ENCODE data around the gene ABHD10.

ABHD10 gene

GRCh38 chr3:111980716-111981456 is 2.1 kb downstream of the ABHD10 start:
- no peak for DNase-seq (ENCODE audit: low read depth)
- H3K4me3 ChIP-seq (ENCODE audit: low read depth, low read length) = no peak overlapping the region
- TF ChIP-seq, protein P1, sequence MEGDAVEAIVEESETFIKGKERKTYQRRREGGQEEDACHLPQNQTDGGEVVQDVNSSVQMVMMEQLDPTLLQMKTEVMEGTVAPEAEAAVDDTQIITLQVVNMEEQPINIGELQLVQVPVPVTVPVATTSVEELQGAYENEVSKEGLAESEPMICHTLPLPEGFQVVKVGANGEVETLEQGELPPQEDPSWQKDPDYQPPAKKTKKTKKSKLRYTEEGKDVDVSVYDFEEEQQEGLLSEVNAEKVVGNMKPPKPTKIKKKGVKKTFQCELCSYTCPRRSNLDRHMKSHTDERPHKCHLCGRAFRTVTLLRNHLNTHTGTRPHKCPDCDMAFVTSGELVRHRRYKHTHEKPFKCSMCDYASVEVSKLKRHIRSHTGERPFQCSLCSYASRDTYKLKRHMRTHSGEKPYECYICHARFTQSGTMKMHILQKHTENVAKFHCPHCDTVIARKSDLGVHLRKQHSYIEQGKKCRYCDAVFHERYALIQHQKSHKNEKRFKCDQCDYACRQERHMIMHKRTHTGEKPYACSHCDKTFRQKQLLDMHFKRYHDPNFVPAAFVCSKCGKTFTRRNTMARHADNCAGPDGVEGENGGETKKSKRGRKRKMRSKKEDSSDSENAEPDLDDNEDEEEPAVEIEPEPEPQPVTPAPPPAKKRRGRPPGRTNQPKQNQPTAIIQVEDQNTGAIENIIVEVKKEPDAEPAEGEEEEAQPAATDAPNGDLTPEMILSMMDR (IDR thresholded peaks at IDR 0.05; ENCODE audit: insufficient read depth, low read depth, low read length, missing control alignments) = no peak

GRCh38 chr3:111981457-111981763 is 2.6 kb downstream of the ABHD10 start:
- no peak overlapping the region for H3K4me3 ChIP-seq (ENCODE audit: low read depth, low read length)
- TF ChIP-seq, protein P1 (IDR thresholded peaks at IDR 0.05; ENCODE audit: insufficient read depth, low read depth, low read length, missing control alignments) = no peak
- DNase-seq (ENCODE audit: low read depth) = no peak

DNA sequence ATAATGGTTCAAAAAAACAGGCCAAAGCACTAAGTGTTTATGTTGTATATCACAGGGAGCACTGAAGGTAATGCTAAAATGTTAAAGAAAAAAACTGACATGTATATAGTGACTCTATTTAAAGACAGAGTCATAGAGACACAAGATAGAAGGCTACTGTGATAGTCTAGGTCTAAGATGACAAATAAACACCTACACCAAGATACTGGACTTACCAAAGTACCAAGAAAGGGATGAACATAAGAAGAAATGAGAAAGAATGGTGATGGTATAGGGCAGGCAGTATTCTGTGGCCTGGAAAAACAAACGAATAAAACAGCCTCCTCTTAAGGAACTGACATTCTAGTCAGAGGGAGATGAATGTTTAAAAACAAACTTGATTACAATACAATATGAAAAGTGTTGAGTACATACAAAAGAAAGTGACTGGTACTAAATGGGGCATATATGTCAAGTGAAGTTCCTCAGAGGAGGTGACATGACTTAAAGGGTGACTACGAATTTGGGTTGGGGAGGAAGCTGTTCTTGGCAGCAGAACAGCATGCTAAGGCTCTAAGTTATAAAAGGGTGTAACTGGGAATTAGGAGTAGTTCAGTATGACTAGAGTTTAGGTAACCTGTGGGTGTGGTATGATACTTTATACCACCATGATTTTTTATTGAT is 5.9 kb downstream of the ABHD10 start:
- TF ChIP-seq, protein P1 (IDR thresholded peaks at IDR 0.05; ENCODE audit: insufficient read depth, low read depth, low read length, missing control alignments) = no peak
- no peak overlapping the region for H3K4me3 ChIP-seq (ENCODE audit: low read depth, low read length)
- no peak for DNase-seq (ENCODE audit: low read depth)

GRCh38 chr3:111986800-111987199 is 8.0 kb downstream of the ABHD10 start:
- TF ChIP-seq, protein P1 (IDR thresholded peaks at IDR 0.05; ENCODE audit: insufficient read depth, low read depth, low read length, missing control alignments) = no peak
- no peak for DNase-seq (ENCODE audit: low read depth)
- no peak overlapping the region for H3K4me3 ChIP-seq (ENCODE audit: low read depth, low read length)

GRCh38 chr3:111989061-111989678 is 10.3 kb downstream of the ABHD10 start:
- no peak overlapping the region for H3K4me3 ChIP-seq (ENCODE audit: low read depth, low read length)
- TF ChIP-seq, protein P1 (IDR thresholded peaks at IDR 0.05; ENCODE audit: insufficient read depth, low read depth, low read length, missing control alignments) = peak; percentile 62
- peak; percentile 65 for DNase-seq (ENCODE audit: low read depth)

DNA sequence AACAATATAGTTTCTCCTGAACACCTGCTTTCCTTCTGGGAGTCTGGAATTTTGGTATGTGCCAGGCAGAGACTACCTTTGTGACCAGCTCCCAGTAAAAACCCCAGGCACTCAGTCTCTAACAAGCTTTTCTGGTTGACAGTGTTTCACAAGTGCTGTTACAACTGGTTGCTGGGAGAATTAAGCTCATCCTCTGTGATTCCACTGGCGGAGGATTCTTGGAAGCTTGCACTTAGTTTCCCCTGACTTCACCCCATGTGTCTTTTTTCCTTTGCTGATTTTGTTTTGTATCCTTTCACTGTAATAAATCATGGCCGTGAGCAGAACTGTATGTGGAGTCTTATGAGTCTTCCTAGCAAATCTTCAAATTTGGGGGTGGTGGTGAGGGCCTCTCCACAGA is 14.2 kb downstream of the ABHD10 start:
- no peak for DNase-seq (ENCODE audit: low read depth)
- no peak overlapping the region for H3K4me3 ChIP-seq (ENCODE audit: low read depth, low read length)

More for the DNA sequence above, 14.2 kb downstream of the ABHD10 start:
- TF ChIP-seq, protein P1 (IDR thresholded peaks at IDR 0.05; ENCODE audit: insufficient read depth, low read depth, low read length, missing control alignments) = no peak

Data from GM12865 (cell line).